Measurements from ENCODE around the gene RPS6KA5.

DNA sequence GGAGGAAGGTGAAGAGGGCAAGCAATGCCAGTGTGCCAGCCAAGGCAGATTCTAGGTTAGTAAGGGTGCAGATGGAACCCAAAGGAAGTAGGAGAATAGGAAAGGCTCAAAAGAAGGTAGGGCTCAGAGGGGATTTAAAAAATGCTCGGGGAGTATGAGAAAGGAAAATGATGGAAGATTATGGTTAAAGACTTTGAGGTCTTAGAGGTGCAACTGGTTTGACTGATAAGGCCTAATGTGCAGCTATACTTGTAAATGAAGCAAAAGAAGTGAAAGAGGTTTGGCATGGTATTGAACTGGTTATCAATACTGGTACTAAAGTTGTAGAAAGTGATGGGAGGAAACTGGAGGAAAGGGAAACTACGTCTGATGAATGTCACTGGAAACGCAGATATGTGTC lies 94.7 kb downstream of the RPS6KA5 start:
- TF ChIP-seq, protein P1, sequence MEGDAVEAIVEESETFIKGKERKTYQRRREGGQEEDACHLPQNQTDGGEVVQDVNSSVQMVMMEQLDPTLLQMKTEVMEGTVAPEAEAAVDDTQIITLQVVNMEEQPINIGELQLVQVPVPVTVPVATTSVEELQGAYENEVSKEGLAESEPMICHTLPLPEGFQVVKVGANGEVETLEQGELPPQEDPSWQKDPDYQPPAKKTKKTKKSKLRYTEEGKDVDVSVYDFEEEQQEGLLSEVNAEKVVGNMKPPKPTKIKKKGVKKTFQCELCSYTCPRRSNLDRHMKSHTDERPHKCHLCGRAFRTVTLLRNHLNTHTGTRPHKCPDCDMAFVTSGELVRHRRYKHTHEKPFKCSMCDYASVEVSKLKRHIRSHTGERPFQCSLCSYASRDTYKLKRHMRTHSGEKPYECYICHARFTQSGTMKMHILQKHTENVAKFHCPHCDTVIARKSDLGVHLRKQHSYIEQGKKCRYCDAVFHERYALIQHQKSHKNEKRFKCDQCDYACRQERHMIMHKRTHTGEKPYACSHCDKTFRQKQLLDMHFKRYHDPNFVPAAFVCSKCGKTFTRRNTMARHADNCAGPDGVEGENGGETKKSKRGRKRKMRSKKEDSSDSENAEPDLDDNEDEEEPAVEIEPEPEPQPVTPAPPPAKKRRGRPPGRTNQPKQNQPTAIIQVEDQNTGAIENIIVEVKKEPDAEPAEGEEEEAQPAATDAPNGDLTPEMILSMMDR (IDR thresholded peaks at IDR 0.05): no peak
- TF ChIP-seq ZFX (IDR thresholded peaks at IDR 0.05; ENCODE audit: borderline replicate concordance): no peak
